GM21360 (cell line): ENCODE measurements around the gene HAND2.

Experiments
- ATAC-seq: cut with Tn5 transposase; IDR thresholded peaks from one replicate; pipeline ENCODE4 v1.9.1; 2021; ENCODE audit warnings: mild to moderate bottlenecking, moderate library complexity; ENCODE audit not compliant: unreplicated experiment

HAND2 gene

DNA sequence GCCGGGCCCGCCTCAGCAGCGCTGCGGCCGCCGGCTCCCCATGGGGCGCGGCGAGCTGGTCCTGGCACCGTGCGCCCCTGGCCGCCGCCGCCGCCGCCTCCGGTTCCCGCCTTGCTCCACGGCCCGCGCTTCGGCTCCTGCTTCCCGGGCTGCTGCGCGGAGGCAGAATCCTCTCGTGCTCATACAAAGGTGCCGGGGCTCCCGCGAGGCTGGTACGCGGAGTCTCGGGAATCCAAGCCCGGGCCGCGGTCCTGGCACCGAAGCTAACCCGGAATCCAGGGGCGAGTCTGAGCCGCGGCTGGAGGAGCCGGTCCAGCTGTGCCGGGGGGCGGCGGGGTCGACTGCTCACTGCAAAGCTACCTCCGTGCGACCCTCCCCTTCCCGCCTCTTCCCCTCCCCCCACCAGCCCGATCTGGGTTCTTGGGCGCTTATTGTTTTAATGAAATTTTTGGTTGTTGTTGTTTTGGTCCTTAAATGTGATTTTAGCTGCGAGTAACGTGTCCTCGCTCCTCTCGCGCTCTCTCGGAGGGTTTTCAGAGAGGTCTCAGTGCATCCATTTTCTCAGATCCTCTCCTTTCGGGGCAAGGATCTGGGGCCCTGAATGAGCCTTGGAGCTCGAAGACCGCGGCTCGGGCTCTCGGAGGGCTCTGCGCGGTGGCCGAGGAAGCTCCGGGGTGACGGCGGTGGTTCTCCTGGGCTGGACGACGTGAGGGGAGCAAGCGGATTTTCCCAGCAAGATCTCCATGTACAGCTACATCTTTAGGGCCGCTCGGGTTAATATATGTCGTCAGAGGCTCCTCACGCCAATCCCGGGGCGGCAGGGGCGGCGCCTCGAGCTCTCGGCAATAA, at the start of gene HAND2:
TSS of gene HAND2 (minus strand) at position 753 of the 849 bp plus-strand sequence. CDS start 940 bp downstream, outside the sequence.
- no peak for ATAC-seq

DNA sequence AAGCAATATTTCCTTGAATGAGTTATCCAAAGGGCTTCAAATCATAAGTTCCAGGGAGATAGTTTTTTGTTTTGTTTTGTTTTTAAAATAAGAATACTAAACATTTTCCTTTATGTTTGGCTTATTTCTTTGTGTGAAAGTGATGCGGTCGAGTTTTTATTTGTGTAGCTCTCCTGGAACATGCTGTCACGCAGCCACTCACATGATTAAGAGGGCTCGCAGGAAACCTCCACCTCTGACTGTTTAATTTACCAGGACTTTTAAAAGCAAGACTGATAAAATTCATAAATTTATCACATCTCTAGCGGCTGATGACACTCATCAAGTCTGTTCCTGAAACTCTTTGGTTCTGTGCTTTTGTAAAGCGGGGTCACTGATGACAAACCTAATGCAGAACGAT, 48.9 kb upstream of the HAND2 start:
- no peak for ATAC-seq

DNA sequence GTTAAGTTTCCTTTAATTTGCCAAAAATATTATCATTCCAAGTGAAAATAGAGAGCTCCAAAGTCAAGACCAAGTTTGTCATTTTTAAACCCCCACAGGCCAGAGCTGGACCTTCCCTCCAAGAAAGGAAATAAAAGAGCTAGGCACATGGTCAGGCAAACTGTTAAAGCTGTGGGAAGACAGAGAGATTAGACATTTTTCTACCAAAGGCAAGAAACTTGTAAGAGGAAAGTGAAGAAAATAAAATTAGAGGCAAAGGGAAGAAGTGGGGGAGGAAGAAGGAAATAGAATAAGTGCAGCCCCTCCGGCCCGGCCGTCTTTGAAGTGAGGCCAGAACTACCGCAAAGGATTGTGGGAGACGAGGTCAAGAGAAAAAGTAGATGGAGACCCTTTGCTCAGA, 47.9 kb upstream of the HAND2 start:
- no peak for ATAC-seq

DNA sequence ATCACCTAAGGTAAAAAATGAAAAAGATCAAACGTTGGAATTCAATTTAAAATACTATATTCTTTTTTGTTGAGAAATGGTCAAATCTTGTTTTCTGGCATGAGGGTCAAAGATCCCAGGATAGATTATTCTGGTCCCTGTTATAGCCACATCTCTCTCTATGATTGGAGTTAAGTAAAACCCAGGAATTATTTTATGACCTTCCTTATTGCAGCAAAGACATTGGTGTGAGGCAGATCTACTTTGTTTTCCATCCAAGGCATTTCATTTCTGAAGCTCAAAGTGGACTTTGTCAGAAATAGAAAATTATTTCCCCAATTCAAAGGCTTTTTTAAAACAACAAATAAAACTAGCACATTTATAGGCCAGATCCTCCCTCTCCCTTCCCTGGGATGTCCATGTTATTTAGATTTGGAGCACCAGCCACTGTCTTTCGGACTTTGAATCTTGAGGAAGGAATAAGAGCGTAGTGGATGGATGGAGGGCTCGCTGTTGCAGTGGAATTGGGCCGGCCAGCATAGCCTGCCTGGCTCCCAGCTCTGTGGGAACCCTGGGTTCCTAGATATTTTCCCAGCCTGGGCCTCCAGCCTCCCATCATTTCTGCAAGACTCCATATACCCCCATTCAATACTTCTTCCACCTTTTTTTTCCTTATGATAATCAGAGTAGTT, 45.6 kb upstream of the HAND2 start:
- ATAC-seq, result no peak

DNA sequence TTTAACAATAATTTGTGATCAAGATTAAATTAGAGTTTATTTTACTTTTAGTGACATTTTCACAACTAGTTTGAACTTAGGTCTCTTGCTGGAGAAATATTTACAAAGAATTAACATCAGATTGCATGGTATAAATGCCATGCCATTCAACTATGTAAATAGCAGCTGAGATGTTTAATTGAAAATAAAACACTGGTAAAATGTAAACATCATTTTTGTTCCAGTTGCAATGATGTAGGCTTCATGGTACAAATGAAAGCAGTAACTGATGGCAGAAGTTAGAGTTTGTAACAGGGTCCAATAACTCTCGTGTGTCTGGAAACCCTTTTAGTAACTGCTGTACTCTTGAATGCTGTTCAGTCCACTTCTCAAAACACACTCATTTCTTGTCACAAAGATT, 43.7 kb upstream of the HAND2 start:
- no peak for ATAC-seq

DNA sequence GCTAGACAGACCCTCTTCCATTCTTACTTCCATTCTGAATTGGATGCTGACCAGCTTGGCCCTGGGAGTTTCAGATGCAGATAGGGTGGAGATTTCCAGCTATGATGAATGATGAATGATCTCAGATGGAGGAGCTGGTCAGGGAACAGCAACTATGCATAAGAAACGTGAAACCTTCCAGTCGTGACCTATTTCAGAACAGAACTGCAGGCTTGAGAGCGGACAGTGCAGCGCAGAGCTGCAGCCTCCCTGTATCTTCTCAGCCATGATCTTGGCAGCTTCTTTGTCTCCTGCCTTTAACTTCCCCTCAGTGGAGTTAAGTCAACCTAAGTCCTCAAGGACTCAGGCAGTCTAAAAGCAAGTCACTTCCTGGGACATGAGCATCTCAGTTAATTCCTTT, 43.3 kb upstream of the HAND2 start:
- ATAC-seq, result no peak

DNA sequence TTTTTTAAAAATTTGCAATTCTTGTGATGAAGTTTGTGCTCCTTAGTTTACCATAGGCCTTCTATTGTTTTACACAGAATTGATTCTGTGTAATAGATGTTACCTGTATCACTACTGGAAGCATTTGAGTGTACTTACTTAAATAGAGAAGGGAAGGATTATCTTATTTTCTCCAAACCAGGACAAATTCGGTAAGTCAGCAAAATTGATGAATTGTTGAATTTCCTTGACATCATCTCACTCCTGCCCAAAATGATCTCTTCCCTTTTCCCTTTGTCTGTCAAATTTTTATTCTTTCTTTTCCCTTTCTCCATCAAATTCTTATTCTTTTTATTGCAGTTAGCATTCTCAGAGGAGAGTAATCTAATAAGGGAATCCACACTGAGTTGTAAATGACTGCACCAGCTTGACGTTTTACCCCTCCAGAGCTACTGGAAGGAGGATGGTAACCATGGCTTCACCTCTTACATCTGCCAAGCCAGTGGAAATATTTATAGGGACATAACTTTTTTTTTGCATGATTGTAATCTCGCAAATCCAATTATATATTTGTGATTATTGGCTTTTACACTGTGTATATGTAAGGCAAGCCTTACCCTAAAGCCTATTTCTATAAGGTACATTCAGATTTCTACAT, 42.6 kb upstream of the HAND2 start:
- ATAC-seq, result no peak

DNA sequence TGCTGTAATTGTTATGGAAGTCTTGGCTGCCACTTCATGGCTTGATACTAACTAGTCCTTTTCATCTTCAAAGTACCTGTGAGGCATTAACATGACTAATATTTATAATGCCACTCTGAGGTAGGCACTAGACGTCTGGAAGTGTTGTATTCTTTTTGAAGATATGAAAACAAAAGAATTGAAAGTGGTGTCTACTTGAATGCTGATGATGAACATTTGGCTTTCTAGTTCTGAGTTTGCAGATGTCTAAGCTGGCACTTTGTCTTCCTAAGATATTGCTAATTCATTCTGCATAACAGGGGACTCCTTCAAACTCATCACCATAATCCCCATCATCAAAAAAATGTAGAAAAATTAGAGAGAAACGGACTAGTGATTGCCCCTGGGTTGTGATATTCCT, 41.6 kb upstream of the HAND2 start:
- ATAC-seq, result no peak

DNA sequence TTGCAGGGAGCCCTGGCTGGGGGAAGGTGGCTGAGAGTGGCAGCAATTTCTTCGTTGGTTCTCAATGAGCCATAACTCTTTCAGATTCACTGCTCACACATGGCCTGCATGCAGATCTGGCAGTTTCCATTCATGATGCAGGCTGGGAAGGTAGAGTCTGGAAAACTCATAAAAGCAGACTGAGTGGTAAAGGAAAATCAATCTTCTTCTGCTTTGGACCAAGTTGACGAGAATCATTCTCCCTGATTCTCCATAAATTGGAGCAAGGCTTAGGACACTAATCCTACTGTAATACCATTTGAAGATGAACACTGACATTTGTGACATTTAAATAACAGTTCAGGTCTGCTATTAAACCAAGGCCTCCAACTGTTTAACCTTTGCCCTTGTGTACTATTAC, 35.3 kb upstream of the HAND2 start:
- no peak for ATAC-seq

DNA sequence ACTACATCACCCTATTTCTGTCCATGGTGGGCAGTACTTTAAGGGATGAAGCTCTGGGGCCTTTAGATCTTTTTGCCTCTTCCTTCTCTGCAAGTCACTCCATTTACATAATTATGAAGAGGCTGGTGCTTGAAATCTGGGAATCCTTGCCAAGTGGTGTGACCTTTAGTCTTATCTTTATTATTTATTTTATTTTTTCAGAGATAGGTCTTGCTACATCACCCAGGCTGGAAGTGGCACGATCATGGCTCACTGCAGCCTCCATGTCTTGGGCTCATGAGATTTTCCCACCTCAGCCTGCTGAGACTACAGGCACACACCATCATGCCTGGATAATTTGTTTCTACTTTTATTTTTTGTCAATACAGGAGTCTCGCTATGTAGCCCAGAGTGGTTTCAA, 34.4 kb upstream of the HAND2 start:
- ATAC-seq, result no peak

DNA sequence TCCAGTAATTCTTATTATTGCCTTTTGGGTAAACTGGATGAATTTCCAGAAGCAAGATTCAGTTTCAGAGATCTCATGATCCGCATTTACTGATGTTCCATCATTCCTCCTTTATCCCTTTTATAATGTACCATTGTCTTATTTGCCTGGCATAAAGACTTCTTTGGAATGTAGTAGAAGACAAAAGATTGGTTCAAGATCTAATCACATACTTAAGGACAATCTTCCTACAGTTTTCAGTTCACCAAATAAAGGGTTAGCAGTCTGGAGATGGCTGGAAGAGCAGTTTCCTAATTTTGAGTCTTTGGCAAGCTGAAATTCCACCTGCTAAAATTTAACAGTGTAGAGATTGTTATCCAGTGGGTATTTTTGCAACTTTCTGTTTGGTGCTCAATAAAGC, 30.9 kb upstream of the HAND2 start:
- no peak for ATAC-seq

DNA sequence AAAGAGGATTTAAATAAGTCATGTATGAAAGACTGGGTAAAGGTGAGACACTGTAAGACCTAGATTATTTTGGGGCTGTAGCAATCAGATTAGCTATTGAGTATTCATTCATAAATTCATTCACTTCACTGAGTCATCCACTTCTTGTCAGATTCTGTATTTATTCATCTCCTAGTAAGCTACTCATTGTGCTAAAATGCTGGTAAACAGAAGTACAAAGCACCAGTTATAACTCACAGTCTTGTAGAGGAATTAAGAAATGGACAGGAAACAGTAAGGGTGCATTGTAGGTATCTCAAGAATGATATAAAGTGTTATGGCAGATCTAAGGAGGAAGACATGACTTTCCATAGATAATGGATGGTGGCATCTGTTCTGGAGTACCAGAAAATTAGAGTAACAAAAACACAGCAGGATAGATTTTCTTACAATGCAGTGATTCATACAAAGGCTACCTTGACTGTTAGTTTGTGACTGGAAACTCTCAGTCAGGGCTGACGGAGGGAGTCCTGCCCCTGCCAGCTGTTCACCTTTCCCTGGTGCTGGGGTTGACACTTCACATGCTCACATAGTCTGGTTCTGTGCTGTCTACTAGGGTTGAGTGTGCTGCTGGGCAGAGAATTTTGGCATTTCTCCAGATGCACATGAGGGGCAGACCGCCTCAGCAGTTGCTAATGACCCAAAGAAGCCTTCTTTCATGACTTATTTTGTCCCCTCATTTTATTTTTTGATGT, 26.5 kb upstream of the HAND2 start:
- no peak for ATAC-seq

DNA sequence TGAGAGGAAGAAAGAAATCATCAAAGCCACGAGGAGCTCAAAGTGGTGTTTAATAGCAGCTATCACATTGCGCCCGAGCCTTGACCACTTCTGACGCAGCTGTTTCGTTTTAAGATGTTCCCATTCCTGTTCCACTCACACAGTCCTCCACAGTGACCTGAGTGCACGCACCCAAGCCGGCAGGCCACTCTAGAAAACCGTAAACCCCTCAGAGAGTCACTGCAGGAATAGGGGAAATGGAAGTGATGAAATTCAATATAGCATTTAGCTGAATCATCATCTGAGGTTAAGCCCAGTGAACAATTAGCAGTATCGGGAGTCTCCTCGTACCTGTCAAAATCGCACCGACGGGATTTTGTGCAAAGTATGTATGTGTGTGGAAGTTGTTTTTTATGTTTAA, 17.9 kb upstream of the HAND2 start:
- ATAC-seq, result no peak

DNA sequence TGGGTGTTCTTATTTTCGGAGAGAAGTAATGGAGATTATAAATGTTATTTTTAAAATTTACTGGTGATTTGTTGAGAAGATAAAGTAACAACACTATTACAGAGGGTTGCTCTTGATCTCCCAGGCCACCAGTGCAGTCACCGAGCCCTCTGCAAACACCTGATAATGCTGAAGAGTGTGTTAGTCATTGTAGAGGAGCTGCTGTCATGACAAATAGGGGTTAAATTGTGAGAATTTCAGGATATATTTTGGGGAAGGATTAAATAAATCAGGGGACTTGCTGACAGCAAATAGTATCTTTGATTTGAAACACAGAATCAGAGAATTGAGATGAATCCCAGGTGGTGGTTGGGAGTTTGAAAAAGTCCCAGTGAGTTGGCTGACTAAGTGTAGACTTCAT, 16.7 kb upstream of the HAND2 start:
- ATAC-seq, result no peak

DNA sequence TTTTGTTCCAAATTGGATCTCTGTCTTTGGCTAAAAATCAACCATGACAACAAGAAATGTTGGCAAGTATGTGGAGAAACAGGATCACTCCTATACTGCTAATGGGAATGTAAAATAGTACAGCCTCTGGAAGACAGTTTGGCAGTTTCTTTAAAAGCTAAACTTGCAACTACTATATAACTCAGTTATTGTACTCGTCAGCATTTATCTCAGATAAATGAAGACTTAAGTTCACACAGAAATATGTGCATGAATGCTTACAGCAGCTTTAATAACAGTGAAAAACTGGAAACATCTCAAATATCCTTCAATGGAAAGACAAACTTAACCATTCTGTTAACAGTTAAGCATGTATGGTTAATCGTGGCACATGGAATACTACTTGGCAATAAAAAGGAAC, 15.4 kb upstream of the HAND2 start:
- ATAC-seq, result no peak

DNA sequence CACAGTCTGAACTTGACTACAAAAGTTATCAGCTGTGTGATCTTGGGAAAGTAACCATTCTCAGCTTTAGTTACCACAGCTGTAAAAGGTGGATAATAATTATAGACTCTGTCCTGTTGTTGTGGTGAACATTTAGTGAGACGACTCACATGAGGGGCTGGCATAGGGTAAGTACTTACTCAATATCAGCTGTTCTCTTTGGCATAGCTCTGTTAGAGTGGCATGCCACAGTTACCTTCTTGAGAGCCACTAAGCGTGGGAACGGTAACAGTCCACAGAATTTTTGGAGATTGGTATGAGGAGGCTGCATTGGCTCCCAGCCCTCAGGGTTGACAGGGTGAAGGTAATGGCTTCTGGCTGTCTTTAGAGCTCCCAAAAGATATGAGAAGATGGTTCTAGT, 13.2 kb upstream of the HAND2 start:
- no peak for ATAC-seq

DNA sequence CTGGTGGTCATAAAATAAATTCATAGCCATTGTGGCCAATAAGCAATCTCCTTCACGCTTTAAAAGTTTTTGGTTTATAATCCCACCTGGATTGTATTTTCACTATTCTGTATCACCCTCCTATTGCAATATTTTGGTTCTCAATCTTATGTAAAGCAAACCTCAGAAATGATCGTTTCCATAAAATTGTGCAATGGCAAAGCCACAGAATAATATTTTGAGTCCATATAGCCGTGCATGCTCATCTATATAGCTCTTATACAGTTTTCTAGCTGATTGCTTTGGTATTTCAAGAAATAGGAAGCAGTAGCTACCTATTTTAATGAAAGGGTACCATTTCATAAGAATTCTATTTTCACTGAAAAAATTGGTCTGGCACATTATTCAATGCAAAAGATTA, 10.0 kb upstream of the HAND2 start:
- ATAC-seq, result no peak

DNA sequence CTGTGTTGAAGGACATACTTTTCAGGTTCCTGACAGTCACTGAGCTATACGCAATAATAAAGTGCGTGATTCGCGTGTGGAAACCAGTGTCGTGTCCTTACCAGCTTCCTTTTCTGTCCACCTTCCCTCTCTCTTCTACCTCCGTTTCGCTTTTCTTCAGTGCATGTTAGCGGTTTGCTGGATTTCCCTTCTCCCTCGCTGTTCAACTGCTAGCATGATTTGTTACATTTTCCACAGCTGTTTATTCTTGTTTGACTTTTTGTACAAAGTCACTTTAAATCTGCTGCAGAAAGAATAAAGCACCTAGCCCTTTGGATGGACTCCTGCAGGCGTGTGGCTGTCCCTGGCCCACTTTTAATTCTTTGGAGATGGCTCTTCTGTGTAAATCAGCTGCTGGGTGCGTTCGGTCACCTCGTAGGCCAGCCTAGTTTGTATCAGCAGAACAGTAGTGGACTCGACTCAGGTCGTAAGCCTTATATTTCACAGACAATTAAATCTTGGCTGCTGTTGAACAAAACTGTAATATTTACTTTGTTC, 8.9 kb upstream of the HAND2 start:
- ATAC-seq, result no peak

DNA sequence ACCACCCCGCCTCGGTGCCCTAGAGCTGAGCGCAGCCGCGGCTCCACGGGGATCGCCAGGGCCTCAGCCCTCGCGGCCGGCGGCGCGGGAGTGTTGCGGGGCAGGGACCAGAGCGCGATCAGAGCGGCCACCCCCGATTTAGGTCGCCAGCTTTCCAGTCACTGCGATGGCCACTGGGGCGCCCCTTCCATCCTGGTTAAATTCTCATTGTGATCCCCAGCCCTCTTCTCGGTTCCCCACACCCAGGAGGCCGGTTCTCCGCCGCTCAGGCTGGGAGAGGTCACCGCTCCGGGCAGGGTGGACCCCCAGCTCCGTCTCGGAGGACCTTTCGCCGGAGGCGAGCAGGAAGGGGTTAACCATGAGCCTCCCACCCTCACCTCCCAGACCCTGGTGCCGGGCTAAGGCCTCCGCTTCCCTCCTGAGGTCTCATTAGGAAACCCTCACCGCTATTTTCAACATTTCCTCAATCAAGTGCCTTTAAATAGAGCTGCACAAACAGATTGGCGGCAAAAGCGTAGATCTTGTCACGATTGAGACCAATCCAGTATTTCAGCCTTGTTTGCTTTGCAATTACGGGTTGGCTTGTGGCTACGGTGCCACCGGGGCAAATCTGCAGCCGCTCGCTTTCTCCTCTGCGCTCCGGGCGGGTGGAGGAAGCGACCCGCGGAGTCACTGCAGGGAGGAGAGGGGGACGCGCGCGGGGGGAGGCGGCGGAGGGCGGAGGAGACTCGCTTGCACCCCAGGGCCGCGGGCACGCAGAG, 8.3 kb upstream of the HAND2 start:
- no peak for ATAC-seq

DNA sequence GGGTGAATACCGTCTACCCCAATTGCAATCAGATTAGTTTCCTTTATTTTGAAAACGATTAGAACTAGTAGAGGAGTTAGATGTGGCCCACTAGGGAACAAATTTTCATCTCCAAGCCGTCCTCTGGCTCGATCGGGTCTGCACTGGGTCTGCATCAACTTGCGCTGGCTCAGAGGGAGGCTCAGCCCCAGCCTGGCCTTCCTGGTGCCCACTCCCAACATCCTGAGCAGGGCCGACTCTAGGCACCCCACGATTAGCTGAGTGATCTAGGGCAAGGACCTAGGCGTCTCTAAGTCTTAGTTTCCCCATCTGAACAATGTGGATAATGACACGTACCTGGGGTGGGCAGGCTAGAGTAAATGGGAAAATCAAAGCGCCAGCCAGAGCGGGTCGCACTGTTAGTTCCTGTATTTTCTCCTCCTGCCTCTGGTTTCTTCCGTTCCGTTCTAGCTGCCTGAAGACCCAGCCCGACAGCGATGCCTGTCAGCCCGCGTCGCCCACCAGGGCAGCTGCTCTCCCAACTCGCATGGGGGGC, 7.7 kb upstream of the HAND2 start:
- no peak for ATAC-seq
